SK-N-SH (cell line): ENCODE results near the gene POLA1. TPM values are rescaled to one million over a fixed set of nuclear protein-coding genes. Genes with fewer than 3 reads are reported as not detected.

Experiments
- CTCF ChIA-PET: fragments of 300-600, 350-600 bp; formaldehyde crosslinking; extraction: SDS; loops from one replicate; lab custom pipeline; 2021; lab: Yijun Ruan, JAX
- POLR2A ChIA-PET: fragments of 350-600 bp; sonication (Branson Sonifier 250); formaldehyde crosslinking; extraction: SDS; loops from one replicate; lab custom pipeline; 2020; ENCODE audit warnings: antibody characterized with exemption, inconsistent platforms; lab: Yijun Ruan, JAX
- DNase-seq: peaks from one replicate; pipeline ENCODE4 v3.0.0; 2012
- H2AFZ ChIP-seq: fragments of 200-600 bp; sonication (generic); 2 replicates; pipeline ENCODE4 v1.8.1; 2016; ENCODE audit warnings: antibody characterized with exemption, mild to moderate bottlenecking, low read depth
- H3F3A ChIP-seq: fragments of 200-600 bp; sonication (generic); replicated peaks from 2 replicates; pipeline ENCODE3; 2016; ENCODE audit warnings: antibody characterized with exemption, mild to moderate bottlenecking; ENCODE audit not compliant: insufficient read depth
- H3K27ac ChIP-seq, 2 experiments: fragments of 200-500 bp in 1 of 2; fragments of 200-600 bp in 1 of 2; sonication (Bioruptor generic) in 1 of 2; sonication (generic), shearing (Covaris generic) in 1 of 2; 2 replicates each; pipeline versions ENCODE4 v1.5.1 to v1.6.1; 2014 to 2016; ENCODE audit warnings: low read depth in 2 of 2, inconsistent platforms in 1 of 2, low read length in 1 of 2, mild to moderate bottlenecking in 1 of 2, mixed read lengths in 1 of 2
- H3K27me3 ChIP-seq: fragments of 200-600 bp; sonication (generic), shearing (Covaris generic); 2 replicates; pipeline ENCODE4 v1.6.1; 2016; ENCODE audit warnings: mixed run types; ENCODE audit not compliant: insufficient read depth
- H3K36me3 ChIP-seq, 2 experiments: fragments of 200-500 bp in 1 of 2; fragments of 200-600 bp in 1 of 2; sonication (Bioruptor generic) in 1 of 2; sonication (generic) in 1 of 2; replicated peaks in 1 of 2; 2 replicates each; pipeline versions ENCODE3 to v1.5.1; 2014 to 2016; ENCODE audit warnings: low read length in 1 of 2, mild to moderate bottlenecking in 1 of 2; ENCODE audit not compliant: insufficient read depth in 2 of 2, control insufficient read depth in 1 of 2
- H3K4me1 ChIP-seq, 2 experiments: fragments of 200-500 bp in 1 of 2; fragments of 200-600 bp in 1 of 2; sonication (Bioruptor generic) in 1 of 2; sonication (generic), shearing (Covaris generic) in 1 of 2; 2 replicates each; pipeline versions ENCODE4 v1.5.1 to v1.6.1; 2014 to 2016; ENCODE audit warnings: low read depth in 1 of 2, low read length in 1 of 2, mixed run types in 1 of 2; ENCODE audit not compliant: insufficient read depth in 2 of 2, control insufficient read depth in 1 of 2
- H3K4me2 ChIP-seq: fragments of 200-600 bp; sonication (generic), shearing (Covaris generic); 2 replicates; pipeline ENCODE4 v1.6.1; 2017; ENCODE audit warnings: mixed run types
- H3K4me3 ChIP-seq, 2 experiments: fragments of 200-500 bp in 1 of 2; fragments of 200-600 bp in 1 of 2; sonication (Bioruptor generic) in 1 of 2; sonication (generic), shearing (Covaris generic) in 1 of 2; 2 replicates each; pipeline versions ENCODE4 v1.5.1 to v1.8.1; 2014 to 2016; ENCODE audit warnings: low read depth in 2 of 2, inconsistent platforms in 1 of 2, low read length in 1 of 2, mild to moderate bottlenecking in 1 of 2, mixed read lengths in 1 of 2, moderate library complexity in 1 of 2
- H3K79me2 ChIP-seq: fragments of 200-600 bp; sonication (generic); 2 replicates; pipeline ENCODE4 v1.8.1; 2017; ENCODE audit warnings: mild to moderate bottlenecking; ENCODE audit not compliant: insufficient read depth
- H3K9ac ChIP-seq: fragments of 200-600 bp; sonication (generic); 2 replicates; pipeline ENCODE4 v1.6.1; 2017; ENCODE audit warnings: mixed run types
- H3K9me2 ChIP-seq: fragments of 200-600 bp; sonication (generic); 2 replicates; pipeline ENCODE4 v1.6.1; 2017; ENCODE audit warnings: mixed run types
- H3K9me3 ChIP-seq: fragments of 200-600 bp; sonication (generic); 2 replicates; pipeline ENCODE4 v1.6.1; 2017; ENCODE audit warnings: mixed run types, mild to moderate bottlenecking, moderate library complexity
- H4K20me1 ChIP-seq: fragments of 200-600 bp; sonication (generic); 2 replicates; pipeline ENCODE4 v1.6.1; 2017; ENCODE audit warnings: mild to moderate bottlenecking, mixed run types; ENCODE audit not compliant: insufficient read depth
- CHD2 ChIP-seq: fragments of 150-350 bp; IDR thresholded peaks from 2 replicates; pipeline ENCODE4 v1.6.1; 2018; ENCODE audit warnings: low read length; ENCODE audit not compliant: partially characterized antibody
- CTCF ChIP-seq: fragments of 200-600 bp; sonication (generic); IDR thresholded peaks from 2 replicates; pipeline ENCODE4 v1.6.1; 2017; ENCODE audit warnings: antibody characterized with exemption, mild to moderate bottlenecking, moderate library complexity
- EP300 ChIP-seq, 2 experiments: IDR thresholded peaks; 2 replicates each; pipeline versions ENCODE4 v1.4.0 to v1.6.1; 2012; ENCODE audit warnings: borderline replicate concordance in 1 of 2, low read depth in 1 of 2, low read length in 1 of 2
- EZH2phosphoT487 ChIP-seq: fragments of 200-600 bp; sonication (generic); IDR thresholded peaks from 2 replicates; pipeline ENCODE4 v1.6.1; 2017; ENCODE audit warnings: low read depth, mixed run types, mild to moderate bottlenecking, antibody characterized with exemption, moderate library complexity, borderline replicate concordance
- FOSL2 ChIP-seq: IDR thresholded peaks from 2 replicates; pipeline ENCODE4 v1.4.0; 2012; ENCODE audit warnings: low read depth, mild to moderate bottlenecking, moderate library complexity, borderline replicate concordance
- FOXJ3 ChIP-seq: sonication (generic); formaldehyde crosslinking; IDR thresholded peaks from 2 replicates; pipeline ENCODE4 v1.5.1; 2020; ENCODE audit warnings: mild to moderate bottlenecking, missing genetic modification reagents
- FOXM1 ChIP-seq: IDR thresholded peaks from 2 replicates; pipeline ENCODE4 v1.4.0; 2012; ENCODE audit warnings: low read depth, mild to moderate bottlenecking
- GATA2 ChIP-seq: sonication (generic); formaldehyde crosslinking; IDR thresholded peaks from 2 replicates; pipeline ENCODE4 v1.5.0; 2020; ENCODE audit warnings: mild to moderate bottlenecking, missing genetic modification reagents
- MAX ChIP-seq: IDR thresholded peaks from 2 replicates; pipeline ENCODE4 v1.4.0; 2012; ENCODE audit warnings: low read depth
- MEF2A ChIP-seq: IDR thresholded peaks from 2 replicates; pipeline ENCODE4 v1.4.0; 2012; ENCODE audit warnings: low read depth, borderline replicate concordance
- MXI1 ChIP-seq: IDR thresholded peaks from 2 replicates; pipeline ENCODE4 v1.6.1; 2012; ENCODE audit warnings: mild to moderate bottlenecking, low read depth, low read length, improper control_type of control experiment
- NFIC ChIP-seq: IDR thresholded peaks from 2 replicates; pipeline ENCODE4 v1.4.0; 2012; ENCODE audit warnings: borderline replicate concordance
- NRF1 ChIP-seq: IDR thresholded peaks from 2 replicates; pipeline ENCODE4 v1.6.1; 2012; ENCODE audit warnings: low read depth, mild to moderate bottlenecking, low read length
- POLR2AphosphoS5 ChIP-seq: IDR thresholded peaks from 2 replicates; pipeline ENCODE4 v1.6.1; 2012; ENCODE audit warnings: low read depth, low read length
- RAD21 ChIP-seq: IDR thresholded peaks from 2 replicates; pipeline ENCODE4 v1.6.1; 2012; ENCODE audit warnings: mild to moderate bottlenecking, low read length
- RFX5 ChIP-seq: IDR thresholded peaks from 2 replicates; pipeline ENCODE4 v1.6.1; 2012; ENCODE audit warnings: mild to moderate bottlenecking, improper control_type of control experiment, low read length
- TAF1 ChIP-seq: IDR thresholded peaks from 2 replicates; pipeline ENCODE4 v1.6.1; 2012; ENCODE audit warnings: low read depth, mild to moderate bottlenecking, low read length, moderate library complexity, borderline replicate concordance
- USF2 ChIP-seq: fragments of 150-350 bp; IDR thresholded peaks from 2 replicates; pipeline ENCODE4 v1.6.1; 2017; ENCODE audit warnings: antibody characterized with exemption, low read length, low read depth, borderline replicate concordance
- YY1 ChIP-seq: IDR thresholded peaks from 2 replicates; pipeline ENCODE4 v1.4.0; 2012; ENCODE audit warnings: low read depth, mild to moderate bottlenecking
- ZBTB33 ChIP-seq: IDR thresholded peaks from 2 replicates; pipeline ENCODE4 v1.4.0; 2012; ENCODE audit warnings: low read depth, borderline replicate concordance
- WGBS: methylation state at CpG from one replicate; pipeline ENCODE4 v1.1.6; 2017; ENCODE audit warnings: low lambda C conversion rate; 5-methylcytosine and 5-hydroxymethylcytosine counted together
- polyA plus RNA-seq, 3 experiments: library from polyadenylated mRNA; depleted of rRNA; stranded (reverse); fragments of >200 nt; gene quantifications; 2 replicates each; pipeline ENCODE4 v1.2.3, GENCODE V29; 2012

The POLA1 gene
- polyA plus RNA-seq, 1 of the 3 experiments (the other 2 are of a cell fraction), result 2.8 TPM

GRCh38 chrX:24828147-24828546 lies 134.4 kb downstream of the POLA1 start:
- no peaks in the 10 kb centered on the region for H3K9me3 ChIP-seq
- H3K9ac ChIP-seq, result no peak overlapping the region
- ChIA-PET POLR2A (no interaction called here), CTCF (interaction anchor here (1.4 to 1.8 kb wide), 2 partner anchors 11 to 316 kb away, joined by 5 to 6 read pairs; no protein-coding TSS in a partner anchor)
- no peak overlapping the region for H3K27ac ChIP-seq
- H3K4me1 ChIP-seq, result no peaks in the 10 kb centered on the region
- WGBS, result 31% methylated on average over 2 of the region's 2 CpGs
- no peaks in the 10 kb centered on the region; the same call in 1 of the 2 replicates for H3K27me3 ChIP-seq
- TF ChIP-seq EP300 (IDR thresholded peaks at IDR 0.05; ENCODE audit: borderline replicate concordance in 1 of 2, low read depth in 1 of 2, low read length in 1 of 2), result no peak
- no peak for TF ChIP-seq FOSL2
- no peak for TF ChIP-seq YY1
- TF ChIP-seq NFIC, result no peak
- TF ChIP-seq RFX5, result no peak
- TF ChIP-seq POLR2AphosphoS5, result no peak
- TF ChIP-seq GATA2 (CRISPR knock-in tag), result no peak
- no peak for TF ChIP-seq EZH2phosphoT487
- no peak for TF ChIP-seq ZBTB33
- no peak for TF ChIP-seq FOXJ3 (CRISPR knock-in tag)
- TF ChIP-seq MEF2A, result no peak
- TF ChIP-seq USF2, result no peak
- TF ChIP-seq MAX, result no peak
- no peak for TF ChIP-seq FOXM1
- no peak for TF ChIP-seq TAF1
- H3K4me2 ChIP-seq, result no peak overlapping the region
- no peaks in the 10 kb centered on the region for H3F3A ChIP-seq
- no peaks in the 10 kb centered on the region for H4K20me1 ChIP-seq
- H2AFZ ChIP-seq, result no peak overlapping the region
- no peaks in the 10 kb centered on the region for H3K79me2 ChIP-seq
- H3K9me2 ChIP-seq, result no peaks in the 10 kb centered on the region
- H3K36me3 ChIP-seq, result peaks cover 0 to 16% of the 10 kb centered on the region in 2 experiments
- H3K4me3 ChIP-seq, result no peak overlapping the region
- no peak for DNase-seq

- Histone ChIP-seq H3K36me3 (peaks cover 0 to 16% of the 10 kb centered on the region in 2 experiments), H4K20me1 (no peaks in the 10 kb centered on the region), H3K27me3 (no peaks in the 10 kb centered on the region; the same call in 1 of the 2 replicates), H3K4me2 (no peak overlapping the region), H3K4me1 (no peaks in the 10 kb centered on the region), H3K9me3 (no peaks in the 10 kb centered on the region), H3K4me3 (no peak overlapping the region), H2AFZ (no peak overlapping the region), H3K9ac (no peak overlapping the region), H3F3A (no peaks in the 10 kb centered on the region), H3K27ac (no peak overlapping the region), H3K79me2 (no peaks in the 10 kb centered on the region), H3K9me2 (no peaks in the 10 kb centered on the region)
- POLR2A ChIA-PET, result no interaction called here
- TF ChIP-seq EP300 (IDR thresholded peaks at IDR 0.05; ENCODE audit: borderline replicate concordance in 1 of 2, low read depth in 1 of 2, low read length in 1 of 2), result no peak
- no peak for TF ChIP-seq RAD21
- no peak for TF ChIP-seq CHD2
- TF ChIP-seq TAF1, result no peak
- no peak for TF ChIP-seq NRF1
- TF ChIP-seq FOXJ3 (CRISPR knock-in tag), result no peak
- TF ChIP-seq CTCF, result no peak
- TF ChIP-seq MXI1, result no peak
- 60% methylated on average over 2 of the region's 2 CpGs for WGBS
- DNase-seq, result no peak
- CTCF ChIA-PET, result interaction anchor here (1.4 to 1.8 kb wide), 2 partner anchors 10 to 315 kb away, joined by 5 to 6 read pairs; no protein-coding TSS in a partner anchor
Observed at GRCh38 chrX:24828600-24828999, 134.9 kb downstream of the POLA1 start.
